HL-60 (cell line): ENCODE results near the gene XPNPEP3.
"Not testable (repeated sequence)": the region's sequence is repeated elsewhere in the genome, so short reads cannot be mapped to it uniquely, and the experiment has no call there.

Experiments used
- DNase-seq, 2 experiments: peaks; one replicate each; pipeline ENCODE4 v3.0.0-alpha.2; 2010 to 2020; ENCODE audit warnings: low read depth in 1 of 2, low spot score in 1 of 2
- H3K27ac ChIP-seq: fragments of 250-450 bp; sonication (Bioruptor Pico); replicated peaks from 2 replicates; pipeline ENCODE4 v1.5.1; 2020; ENCODE audit warnings: mild to moderate bottlenecking, moderate library complexity
- H3K27me3 ChIP-seq: fragments of 250-450 bp; sonication (Bioruptor Pico); 2 replicates; pipeline ENCODE4 v1.5.1; 2021; ENCODE audit warnings: mild to moderate bottlenecking, moderate library complexity; ENCODE audit not compliant: insufficient read depth, poor library complexity, severe bottlenecking
- H3K4me3 ChIP-seq: replicated peaks from 2 replicates; pipeline ENCODE4 v1.5.1; 2011; ENCODE audit warnings: mild to moderate bottlenecking, control low read depth, low read length; ENCODE audit not compliant: insufficient read depth
- GABPA ChIP-seq: IDR thresholded peaks from 2 replicates; pipeline ENCODE4 v1.6.1; 2012; ENCODE audit warnings: low read depth
- POLR2AphosphoS5 ChIP-seq: IDR thresholded peaks from 2 replicates; pipeline ENCODE4 v1.6.1; 2012; ENCODE audit warnings: low read depth
- SPI1 ChIP-seq: IDR thresholded peaks from 2 replicates; pipeline ENCODE4 v1.6.1; 2012; ENCODE audit warnings: low read depth, mild to moderate bottlenecking, borderline replicate concordance
- TF ChIP-seq, protein P1 (sequence below): IDR thresholded peaks from one replicate; pipeline ENCODE4 v1.5.1; 2011; ENCODE audit warnings: low read length, control low read depth, inconsistent platforms; ENCODE audit not compliant: insufficient read depth
- TF ChIP-seq, protein P2 (sequence below): IDR thresholded peaks from 2 replicates; pipeline ENCODE4 v1.6.1; 2012; ENCODE audit warnings: low read depth; ENCODE audit not compliant: insufficient replicate concordance

Gene XPNPEP3

DNA sequence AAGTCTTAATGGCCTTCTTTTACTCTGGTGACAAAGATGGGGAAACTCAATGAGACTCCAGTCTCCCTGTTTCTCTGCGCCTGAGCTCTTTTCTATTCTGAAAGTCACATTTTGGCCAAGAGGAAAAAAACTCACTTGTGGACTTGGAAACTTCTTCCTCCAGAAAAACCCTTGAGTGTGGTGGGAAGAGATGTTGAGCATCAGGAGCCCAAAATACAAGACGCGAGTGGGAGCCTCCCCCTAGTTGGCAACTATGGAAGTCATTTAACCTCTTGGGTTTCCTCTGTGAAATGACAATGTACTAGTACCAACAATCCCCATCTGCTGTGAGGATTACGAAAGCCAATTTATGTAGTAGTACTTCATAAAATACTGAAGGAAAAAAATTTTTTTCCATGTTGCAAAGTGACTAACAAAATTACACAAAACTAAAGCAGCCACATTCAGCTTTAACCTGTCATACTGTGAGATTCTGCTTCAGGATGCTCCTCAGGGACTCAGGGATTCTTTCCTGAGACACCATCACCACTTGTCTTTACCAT is 37.3 kb upstream of the XPNPEP3 start:
- TF ChIP-seq, protein P1, sequence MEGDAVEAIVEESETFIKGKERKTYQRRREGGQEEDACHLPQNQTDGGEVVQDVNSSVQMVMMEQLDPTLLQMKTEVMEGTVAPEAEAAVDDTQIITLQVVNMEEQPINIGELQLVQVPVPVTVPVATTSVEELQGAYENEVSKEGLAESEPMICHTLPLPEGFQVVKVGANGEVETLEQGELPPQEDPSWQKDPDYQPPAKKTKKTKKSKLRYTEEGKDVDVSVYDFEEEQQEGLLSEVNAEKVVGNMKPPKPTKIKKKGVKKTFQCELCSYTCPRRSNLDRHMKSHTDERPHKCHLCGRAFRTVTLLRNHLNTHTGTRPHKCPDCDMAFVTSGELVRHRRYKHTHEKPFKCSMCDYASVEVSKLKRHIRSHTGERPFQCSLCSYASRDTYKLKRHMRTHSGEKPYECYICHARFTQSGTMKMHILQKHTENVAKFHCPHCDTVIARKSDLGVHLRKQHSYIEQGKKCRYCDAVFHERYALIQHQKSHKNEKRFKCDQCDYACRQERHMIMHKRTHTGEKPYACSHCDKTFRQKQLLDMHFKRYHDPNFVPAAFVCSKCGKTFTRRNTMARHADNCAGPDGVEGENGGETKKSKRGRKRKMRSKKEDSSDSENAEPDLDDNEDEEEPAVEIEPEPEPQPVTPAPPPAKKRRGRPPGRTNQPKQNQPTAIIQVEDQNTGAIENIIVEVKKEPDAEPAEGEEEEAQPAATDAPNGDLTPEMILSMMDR, result no peak
- no peak for TF ChIP-seq SPI1
- no peak for TF ChIP-seq POLR2AphosphoS5
- no peak for TF ChIP-seq GABPA
- TF ChIP-seq, protein P2, sequence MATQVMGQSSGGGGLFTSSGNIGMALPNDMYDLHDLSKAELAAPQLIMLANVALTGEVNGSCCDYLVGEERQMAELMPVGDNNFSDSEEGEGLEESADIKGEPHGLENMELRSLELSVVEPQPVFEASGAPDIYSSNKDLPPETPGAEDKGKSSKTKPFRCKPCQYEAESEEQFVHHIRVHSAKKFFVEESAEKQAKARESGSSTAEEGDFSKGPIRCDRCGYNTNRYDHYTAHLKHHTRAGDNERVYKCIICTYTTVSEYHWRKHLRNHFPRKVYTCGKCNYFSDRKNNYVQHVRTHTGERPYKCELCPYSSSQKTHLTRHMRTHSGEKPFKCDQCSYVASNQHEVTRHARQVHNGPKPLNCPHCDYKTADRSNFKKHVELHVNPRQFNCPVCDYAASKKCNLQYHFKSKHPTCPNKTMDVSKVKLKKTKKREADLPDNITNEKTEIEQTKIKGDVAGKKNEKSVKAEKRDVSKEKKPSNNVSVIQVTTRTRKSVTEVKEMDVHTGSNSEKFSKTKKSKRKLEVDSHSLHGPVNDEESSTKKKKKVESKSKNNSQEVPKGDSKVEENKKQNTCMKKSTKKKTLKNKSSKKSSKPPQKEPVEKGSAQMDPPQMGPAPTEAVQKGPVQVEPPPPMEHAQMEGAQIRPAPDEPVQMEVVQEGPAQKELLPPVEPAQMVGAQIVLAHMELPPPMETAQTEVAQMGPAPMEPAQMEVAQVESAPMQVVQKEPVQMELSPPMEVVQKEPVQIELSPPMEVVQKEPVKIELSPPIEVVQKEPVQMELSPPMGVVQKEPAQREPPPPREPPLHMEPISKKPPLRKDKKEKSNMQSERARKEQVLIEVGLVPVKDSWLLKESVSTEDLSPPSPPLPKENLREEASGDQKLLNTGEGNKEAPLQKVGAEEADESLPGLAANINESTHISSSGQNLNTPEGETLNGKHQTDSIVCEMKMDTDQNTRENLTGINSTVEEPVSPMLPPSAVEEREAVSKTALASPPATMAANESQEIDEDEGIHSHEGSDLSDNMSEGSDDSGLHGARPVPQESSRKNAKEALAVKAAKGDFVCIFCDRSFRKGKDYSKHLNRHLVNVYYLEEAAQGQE, result no peak
- DNase-seq, result peak; percentile 10 to 30
- H3K27me3 ChIP-seq, result no peaks in the 10 kb centered on the region
- H3K27ac ChIP-seq, result peak overlapping the region; percentile 36
- peak overlapping the region; percentile 99 for H3K4me3 ChIP-seq

DNA sequence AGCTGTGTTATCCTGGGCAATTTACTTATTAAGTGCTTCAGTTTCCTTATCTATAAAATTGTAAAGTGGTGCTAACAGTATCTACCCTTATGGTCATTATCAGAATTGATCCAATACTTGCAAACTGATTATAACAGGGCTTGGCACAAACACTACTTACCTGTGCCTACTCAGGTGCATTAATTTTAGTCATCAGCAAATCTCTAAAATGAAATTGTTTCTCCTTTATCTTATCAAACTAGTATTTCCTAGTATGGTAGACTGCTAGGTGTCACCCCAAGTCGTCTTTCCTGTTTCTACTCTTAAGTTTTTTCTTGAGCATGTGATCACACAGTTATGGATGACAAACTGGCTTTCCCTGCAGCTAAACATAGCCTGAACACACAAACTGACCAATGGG is 33.5 kb upstream of the XPNPEP3 start:
- Histone ChIP-seq H3K27ac (no peak overlapping the region), H3K4me3 (no peak overlapping the region), H3K27me3 (no peaks in the 10 kb centered on the region)
- no peak for DNase-seq
- TF ChIP-seq SPI1, result no peak
- TF ChIP-seq, protein P2, result no peak

DNA sequence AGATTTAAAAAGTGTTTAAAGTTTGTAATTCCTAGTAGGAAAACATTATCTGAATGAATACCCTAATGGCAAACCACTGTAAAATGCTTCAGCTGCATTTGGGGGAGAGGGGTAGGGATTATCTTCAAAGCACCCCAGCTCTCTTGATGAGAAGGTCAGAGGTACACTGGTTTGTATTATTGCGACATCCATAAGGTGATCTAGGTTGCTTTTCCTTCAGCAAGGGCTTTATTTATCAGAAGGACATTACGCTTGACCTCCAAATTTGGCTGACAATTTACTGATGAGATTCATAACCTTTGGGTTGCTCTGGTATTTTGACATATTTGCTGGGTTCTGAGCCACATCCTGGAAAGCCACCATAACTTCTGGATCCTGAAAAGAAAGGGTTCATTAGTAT is 30.7 kb upstream of the XPNPEP3 start:
- not testable (repeated sequence) for DNase-seq, H3K27ac ChIP-seq, H3K4me3 ChIP-seq, H3K27me3 ChIP-seq

DNA sequence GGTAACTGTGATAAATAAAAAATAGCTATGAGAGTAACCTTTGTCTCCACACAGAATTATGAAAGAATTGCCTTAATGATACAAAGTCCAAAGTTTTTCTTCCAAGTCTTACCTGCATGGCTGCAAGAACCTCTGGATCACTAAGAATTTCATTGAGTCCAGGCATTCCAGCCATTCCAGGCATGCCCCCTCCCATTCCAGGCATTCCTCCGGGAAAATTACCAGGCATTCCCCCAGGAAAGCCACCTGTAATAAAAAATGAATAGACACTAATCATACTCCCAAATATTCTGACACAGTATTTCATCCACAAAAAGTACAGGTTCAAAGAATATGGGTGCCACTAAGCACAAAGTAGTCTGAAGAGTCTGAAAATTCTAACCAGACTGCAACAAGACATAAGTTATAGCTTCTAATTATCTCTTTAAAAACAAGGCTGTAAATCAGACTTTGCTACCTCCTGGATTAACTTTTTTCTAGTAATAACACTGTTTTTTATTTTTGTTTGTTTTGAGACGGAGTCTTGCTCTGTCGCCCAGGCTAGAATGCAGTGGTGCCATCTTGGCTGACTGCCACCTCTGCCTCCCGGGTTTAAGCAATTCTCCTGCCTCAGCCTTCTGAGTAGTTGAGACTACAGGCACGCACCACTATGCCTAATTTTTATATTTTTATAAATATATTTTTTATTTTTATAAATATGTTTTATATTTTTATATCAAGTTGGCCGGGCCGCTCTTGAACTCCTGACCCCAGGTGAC is 29.8 kb upstream of the XPNPEP3 start:
- no peak overlapping the region for H3K4me3 ChIP-seq
- H3K27ac ChIP-seq, result no peak overlapping the region
- no peak for DNase-seq
- TF ChIP-seq GABPA (no peak), POLR2AphosphoS5 (no peak), SPI1 (no peak)
- TF ChIP-seq, protein P2, result no peak
- TF ChIP-seq, protein P1, result no peak
- H3K27me3 ChIP-seq, result no peaks in the 10 kb centered on the region
